Camera-type eye (tissue), 1 donor: ENCODE data around the gene TTC23L. TPM values are rescaled to one million over a fixed set of nuclear protein-coding genes. Genes with fewer than 3 reads are reported as not detected.

Source experiments
- total RNA-seq: library from RNA; depleted of rRNA; stranded (reverse); fragments of >200 nt; gene quantifications from one replicate; pipeline ENCODE4 v1.2.3, GENCODE V29; 2014

The TTC23L gene
- total RNA-seq, result 2.9 TPM

GRCh38 chr5:34838785-34839714, at the start of gene TTC23L:
TTC23L (plus strand) TSS chr5:34839164; CDS start chr5:34840672, 1,508 bp downstream.

DNA sequence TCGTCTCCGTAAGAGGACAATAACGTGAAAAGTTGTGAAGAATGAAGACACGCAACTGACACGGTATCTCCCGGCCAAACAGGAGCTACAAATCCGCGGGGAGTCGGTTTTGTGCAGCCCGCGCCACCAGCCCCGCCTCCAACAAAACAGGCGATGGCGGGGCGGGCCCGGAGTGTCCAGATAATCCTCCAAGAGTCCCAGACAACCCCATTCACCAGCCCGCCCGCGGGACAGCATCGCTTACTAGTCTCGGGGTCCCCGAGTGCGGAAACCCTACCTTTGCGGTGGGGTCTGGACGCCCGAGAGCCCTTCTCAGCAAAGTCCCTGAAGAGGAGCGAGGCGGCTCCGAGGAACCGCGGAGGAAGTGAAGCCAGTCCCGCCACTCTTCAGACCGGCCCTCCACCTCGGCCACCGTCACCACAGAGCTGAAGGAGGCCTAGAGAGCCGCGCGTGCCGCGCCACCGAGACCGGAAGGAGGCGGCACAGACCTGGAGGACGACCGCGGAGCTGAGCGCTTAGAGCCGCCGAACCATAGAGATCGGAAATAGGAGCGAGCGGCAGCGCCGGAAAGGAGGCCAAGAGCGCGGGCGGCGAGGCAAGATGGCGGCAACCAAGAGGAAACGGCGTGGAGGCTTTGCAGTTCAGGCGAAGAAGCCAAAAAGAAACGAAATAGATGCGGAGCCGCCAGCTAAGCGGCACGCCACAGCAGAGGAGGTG, 76.3 kb downstream of the TTC23L start, which contains the start of the genes BRIX1 and RAD1:
Gene BRIX1 (plus strand): TSS at position 573 of the 717 bp plus-strand sequence. CDS start 28 bp downstream, at position 601.
Gene RAD1 (minus strand): TSS at position 366 of the 717 bp plus-strand sequence. CDS start 612 bp downstream, outside the sequence.

DNA sequence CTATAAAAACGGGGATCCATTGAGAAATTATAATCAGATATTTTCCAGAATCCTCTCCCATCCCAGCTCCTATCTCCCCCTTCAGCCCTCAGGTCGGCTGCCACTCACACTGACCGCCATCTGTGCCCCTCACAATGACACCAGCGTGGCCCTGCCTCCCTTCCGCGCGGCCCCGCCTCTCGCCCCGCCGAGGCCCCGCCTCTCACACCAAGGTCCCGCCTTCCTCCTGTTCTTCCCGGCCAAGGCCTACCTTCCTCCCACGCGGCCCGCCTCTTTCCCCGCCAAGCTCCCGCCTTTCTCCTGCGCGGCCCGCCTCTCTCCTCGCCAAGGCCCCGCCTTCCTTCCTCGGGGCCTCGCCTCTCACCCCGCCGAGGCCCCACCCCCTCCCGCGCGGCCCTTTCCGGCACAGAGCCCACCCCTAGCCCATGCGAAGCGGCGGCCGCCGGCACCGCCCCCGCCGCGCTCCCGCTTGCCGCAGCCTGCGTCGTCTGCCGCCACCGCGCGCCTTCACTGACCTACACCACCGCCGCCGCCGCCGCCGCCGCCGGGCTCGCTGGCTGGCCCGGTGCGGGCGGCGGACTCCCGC, 90.3 kb downstream of the TTC23L start, which contains the start of gene DNAJC21:
Gene DNAJC21 (plus strand): TSS at position 426 of the 586 bp plus-strand sequence. CDS start 261 bp downstream, outside the sequence.

Other genes starting within 250 kb of the TTC23L start
- gene RAI14, start 182.8 kb upstream of the TTC23L start, total RNA-seq, result 60.7 TPM
- 33.5 TPM for gene RAD1, start 76.3 kb downstream of the TTC23L start, total RNA-seq
- 27.3 TPM for gene BRIX1, start 76.5 kb downstream of the TTC23L start, total RNA-seq
- gene DNAJC21, start 90.4 kb downstream of the TTC23L start, total RNA-seq, result 44.5 TPM
- gene AGXT2, start 208.8 kb downstream of the TTC23L start, total RNA-seq, result not detected